ENCODE measurements around the gene SH3GL3.

The SH3GL3 gene

GRCh38 chr15:83472151-83472550, 25.0 kb downstream of the SH3GL3 start:
- no peak for TF ChIP-seq SIN3A (IDR thresholded peaks at IDR 0.05; ENCODE audit: borderline replicate concordance, insufficient read depth, low read length)
- no peak for TF ChIP-seq POLR2AphosphoS5 (IDR thresholded peaks at IDR 0.05; ENCODE audit: low read depth, low read length)
- TF ChIP-seq TAF1 (IDR thresholded peaks at IDR 0.05; ENCODE audit: borderline replicate concordance, insufficient read depth, low read length): no peak
- TF ChIP-seq REST (IDR thresholded peaks at IDR 0.05; ENCODE audit: insufficient read depth in 1 of 2, low read depth in 2 of 2, low read length in 2 of 2): no peak
- no peak for TF ChIP-seq FOXP2 (optimal IDR thresholded peaks at IDR 0.05; ENCODE audit: borderline replicate concordance, extremely low read depth, extremely low read length, insufficient read depth)

- TF ChIP-seq FOXP2 (optimal IDR thresholded peaks at IDR 0.05; ENCODE audit: borderline replicate concordance, extremely low read depth, extremely low read length, insufficient read depth): no peak
- no peak for TF ChIP-seq POLR2AphosphoS5 (IDR thresholded peaks at IDR 0.05; ENCODE audit: low read depth, low read length)
- TF ChIP-seq SIN3A (IDR thresholded peaks at IDR 0.05; ENCODE audit: borderline replicate concordance, insufficient read depth, low read length): no peak
- no peak for TF ChIP-seq REST (IDR thresholded peaks at IDR 0.05; ENCODE audit: insufficient read depth in 1 of 2, low read depth in 2 of 2, low read length in 2 of 2)
- TF ChIP-seq TAF1 (IDR thresholded peaks at IDR 0.05; ENCODE audit: borderline replicate concordance, insufficient read depth, low read length): no peak
Measured at GRCh38 chr15:83472797-83473196, 25.7 kb downstream of the SH3GL3 start.

GRCh38 chr15:83474578-83474977, 27.4 kb downstream of the SH3GL3 start:
- TF ChIP-seq TAF1 (IDR thresholded peaks at IDR 0.05; ENCODE audit: borderline replicate concordance, insufficient read depth, low read length): no peak
- TF ChIP-seq REST (IDR thresholded peaks at IDR 0.05; ENCODE audit: insufficient read depth in 1 of 2, low read depth in 2 of 2, low read length in 2 of 2): no peak
- no peak for TF ChIP-seq SIN3A (IDR thresholded peaks at IDR 0.05; ENCODE audit: borderline replicate concordance, insufficient read depth, low read length)
- no peak for TF ChIP-seq POLR2AphosphoS5 (IDR thresholded peaks at IDR 0.05; ENCODE audit: low read depth, low read length)
- TF ChIP-seq FOXP2 (optimal IDR thresholded peaks at IDR 0.05; ENCODE audit: borderline replicate concordance, extremely low read depth, extremely low read length, insufficient read depth): no peak

GRCh38 chr15:83475551-83475950, 28.4 kb downstream of the SH3GL3 start:
- TF ChIP-seq FOXP2 (optimal IDR thresholded peaks at IDR 0.05; ENCODE audit: borderline replicate concordance, extremely low read depth, extremely low read length, insufficient read depth) (no peak), TAF1 (IDR thresholded peaks at IDR 0.05; ENCODE audit: borderline replicate concordance, insufficient read depth, low read length) (no peak)

GRCh38 chr15:83476066-83476465, 28.9 kb downstream of the SH3GL3 start:
- TF ChIP-seq REST (IDR thresholded peaks at IDR 0.05; ENCODE audit: insufficient read depth in 1 of 2, low read depth in 2 of 2, low read length in 2 of 2): no peak
- no peak for TF ChIP-seq FOXP2 (optimal IDR thresholded peaks at IDR 0.05; ENCODE audit: borderline replicate concordance, extremely low read depth, extremely low read length, insufficient read depth)
- TF ChIP-seq POLR2AphosphoS5 (IDR thresholded peaks at IDR 0.05; ENCODE audit: low read depth, low read length): no peak
- TF ChIP-seq TAF1 (IDR thresholded peaks at IDR 0.05; ENCODE audit: borderline replicate concordance, insufficient read depth, low read length): no peak
- no peak for TF ChIP-seq SIN3A (IDR thresholded peaks at IDR 0.05; ENCODE audit: borderline replicate concordance, insufficient read depth, low read length)

Data from PFSK-1 (cell line).